ENCODE measurements around the gene MYCL.

The MYCL gene

GRCh38 chr1:39908534-39908933, 6.8 kb upstream of the MYCL start:
- DNase-seq = no peak
- peaks cover 9% of the 10 kb centered on the region for H3K9me3 ChIP-seq (ENCODE audit: insufficient read depth, low read length, severe bottlenecking)
- no peaks in the 10 kb centered on the region for H3K79me2 ChIP-seq (ENCODE audit: insufficient read depth, low read length)
- H3K4me2 ChIP-seq (ENCODE audit: insufficient read depth, low read length) = no peak overlapping the region
- peaks cover 4% of the 10 kb centered on the region for H3K27me3 ChIP-seq (ENCODE audit: insufficient read depth, low read length, poor library complexity)
- H3K36me3 ChIP-seq (ENCODE audit: insufficient read depth, low read length) = no peaks in the 10 kb centered on the region
- no peak for ATAC-seq (ENCODE audit: insufficient read depth, low read depth)
- no peak overlapping the region for H3K4me3 ChIP-seq (ENCODE audit: low read depth in 1 of 2, low read length in 2 of 2)
- TF ChIP-seq CTCF (IDR thresholded peaks at IDR 0.05; ENCODE audit: borderline replicate concordance, extremely low read depth, low read length, poor library complexity, severe bottlenecking) = no peak
- no peak for TF ChIP-seq EZH2 (IDR thresholded peaks at IDR 0.05; ENCODE audit: borderline replicate concordance, low read depth, low read length, severe bottlenecking)
- no peaks in the 10 kb centered on the region for H3K4me1 ChIP-seq (ENCODE audit: insufficient read depth, low read length)
- H2AFZ ChIP-seq (ENCODE audit: low read depth, low read length) = no peak overlapping the region
- no peak overlapping the region for H3K27ac ChIP-seq (ENCODE audit: low read length)
- no peak overlapping the region for H3K9ac ChIP-seq (ENCODE audit: low read depth, low read length)
- no peaks in the 10 kb centered on the region for H4K20me1 ChIP-seq (ENCODE audit: insufficient read depth, low read length)

DNA sequence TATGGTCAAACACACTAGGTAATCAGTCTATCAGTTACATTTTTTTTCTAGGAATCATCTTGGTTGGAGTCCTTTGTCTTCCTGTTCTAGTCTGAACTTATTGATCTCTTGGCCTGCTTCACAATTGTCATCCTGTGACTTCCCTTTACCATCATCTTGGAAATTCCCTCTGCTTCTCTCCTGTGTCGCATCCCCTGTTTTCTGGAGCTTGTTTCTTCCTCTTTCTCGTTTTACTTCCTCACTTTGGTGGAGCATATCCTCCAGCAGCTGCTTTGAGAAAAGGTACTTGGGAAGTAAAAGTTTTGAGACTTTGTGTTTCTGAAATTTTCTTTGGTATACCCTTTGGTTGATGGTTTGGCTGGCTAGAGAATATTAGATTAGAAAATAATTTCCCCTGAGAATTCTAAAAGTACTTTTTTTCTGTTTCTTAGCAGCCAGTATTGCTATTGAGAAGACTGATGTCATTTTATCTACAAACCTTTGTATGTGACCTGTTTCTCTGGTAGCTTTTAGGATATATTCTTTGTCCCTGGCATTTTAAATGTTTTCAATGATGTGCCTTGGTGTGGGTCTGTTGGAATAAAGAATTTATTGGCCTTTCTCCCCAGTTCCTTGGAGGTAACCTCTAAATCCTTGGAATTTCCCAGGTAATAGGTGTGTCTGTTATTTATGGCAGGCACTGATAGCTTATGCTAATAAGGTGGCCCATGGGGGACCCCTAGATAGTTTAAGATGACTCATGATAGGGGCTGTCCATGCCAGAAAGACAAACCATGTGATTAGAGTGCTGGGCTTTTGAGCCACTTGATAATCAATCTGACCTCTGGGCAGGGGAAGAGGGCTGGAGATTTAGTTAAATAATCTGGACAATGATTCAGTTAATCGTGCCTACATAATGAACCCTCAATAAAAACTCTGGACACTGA, 6.1 kb upstream of the MYCL start:
- H3K4me3 ChIP-seq (ENCODE audit: low read depth in 1 of 2, low read length in 2 of 2) = no peak overlapping the region
- ATAC-seq (ENCODE audit: insufficient read depth, low read depth) (no peak), DNase-seq (no peak)
- no peaks in the 10 kb centered on the region for H4K20me1 ChIP-seq (ENCODE audit: insufficient read depth, low read length)
- H3K9me3 ChIP-seq (ENCODE audit: insufficient read depth, low read length, severe bottlenecking) = peaks cover 9% of the 10 kb centered on the region
- H2AFZ ChIP-seq (ENCODE audit: low read depth, low read length) = no peak overlapping the region
- TF ChIP-seq EZH2 (IDR thresholded peaks at IDR 0.05; ENCODE audit: borderline replicate concordance, low read depth, low read length, severe bottlenecking) = no peak
- no peak for TF ChIP-seq CTCF (IDR thresholded peaks at IDR 0.05; ENCODE audit: borderline replicate concordance, extremely low read depth, low read length, poor library complexity, severe bottlenecking)
- no peaks in the 10 kb centered on the region for H3K4me1 ChIP-seq (ENCODE audit: insufficient read depth, low read length)
- no peak overlapping the region for H3K9ac ChIP-seq (ENCODE audit: low read depth, low read length)
- no peaks in the 10 kb centered on the region for H3K79me2 ChIP-seq (ENCODE audit: insufficient read depth, low read length)
- H3K36me3 ChIP-seq (ENCODE audit: insufficient read depth, low read length) = no peaks in the 10 kb centered on the region
- peaks cover 12% of the 10 kb centered on the region for H3K27me3 ChIP-seq (ENCODE audit: insufficient read depth, low read length, poor library complexity)
- H3K27ac ChIP-seq (ENCODE audit: low read length) = no peak overlapping the region
- no peak overlapping the region for H3K4me2 ChIP-seq (ENCODE audit: insufficient read depth, low read length)

DNA sequence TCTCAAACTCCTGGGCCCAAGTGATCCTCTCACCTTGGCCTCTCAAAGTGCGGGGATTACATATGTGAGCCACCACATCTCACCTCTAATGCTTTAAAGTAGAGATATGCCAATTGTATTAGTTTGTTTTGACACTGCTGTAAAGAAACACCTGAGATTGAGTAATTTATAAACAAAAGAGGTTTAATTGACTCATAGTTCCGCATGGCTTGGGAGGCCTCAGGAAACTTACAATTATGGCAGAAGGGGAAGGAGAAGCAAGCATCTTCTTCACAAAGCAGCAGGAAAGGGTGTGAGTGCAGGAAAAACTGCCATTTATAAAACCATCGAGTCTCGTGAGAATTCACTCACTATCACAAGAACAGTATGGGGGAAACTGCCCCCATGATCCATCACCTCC, 3.5 kb upstream of the MYCL start:
- Histone ChIP-seq H3K4me1 (ENCODE audit: insufficient read depth, low read length) (peaks cover 14% of the 10 kb centered on the region), H3K79me2 (ENCODE audit: insufficient read depth, low read length) (no peaks in the 10 kb centered on the region), H3K27me3 (ENCODE audit: insufficient read depth, low read length, poor library complexity) (peaks cover 38% of the 10 kb centered on the region), H3K27ac (ENCODE audit: low read length) (no peak overlapping the region), H3K9me3 (ENCODE audit: insufficient read depth, low read length, severe bottlenecking) (peaks cover 9% of the 10 kb centered on the region), H3K36me3 (ENCODE audit: insufficient read depth, low read length) (no peaks in the 10 kb centered on the region), H2AFZ (ENCODE audit: low read depth, low read length) (no peak overlapping the region), H3K9ac (ENCODE audit: low read depth, low read length) (no peak overlapping the region), H3K4me2 (ENCODE audit: insufficient read depth, low read length) (no peak overlapping the region), H3K4me3 (ENCODE audit: low read depth in 1 of 2, low read length in 2 of 2) (no peak overlapping the region), H4K20me1 (ENCODE audit: insufficient read depth, low read length) (no peaks in the 10 kb centered on the region)
- no peak for ATAC-seq (ENCODE audit: insufficient read depth, low read depth)
- DNase-seq = no peak
- no peak for TF ChIP-seq CTCF (IDR thresholded peaks at IDR 0.05; ENCODE audit: borderline replicate concordance, extremely low read depth, low read length, poor library complexity, severe bottlenecking)
- no peak for TF ChIP-seq EZH2 (IDR thresholded peaks at IDR 0.05; ENCODE audit: borderline replicate concordance, low read depth, low read length, severe bottlenecking)

All from DND-41 (cell line).